ENCODE data around the gene RNF223. TPM values are rescaled to one million over a fixed set of nuclear protein-coding genes. Genes with fewer than 3 reads are reported as not detected.
A peak's percentile ranks its signal among the peaks of the same experiment; 100 is the strongest.

RNF223 gene
- total and polyA plus RNA-seq, 2 of the 13 experiments (the other 11 are each of a cell fraction or from before 2014, with no cell fraction given), result 0.03 TPM; not detected in 1

DNA sequence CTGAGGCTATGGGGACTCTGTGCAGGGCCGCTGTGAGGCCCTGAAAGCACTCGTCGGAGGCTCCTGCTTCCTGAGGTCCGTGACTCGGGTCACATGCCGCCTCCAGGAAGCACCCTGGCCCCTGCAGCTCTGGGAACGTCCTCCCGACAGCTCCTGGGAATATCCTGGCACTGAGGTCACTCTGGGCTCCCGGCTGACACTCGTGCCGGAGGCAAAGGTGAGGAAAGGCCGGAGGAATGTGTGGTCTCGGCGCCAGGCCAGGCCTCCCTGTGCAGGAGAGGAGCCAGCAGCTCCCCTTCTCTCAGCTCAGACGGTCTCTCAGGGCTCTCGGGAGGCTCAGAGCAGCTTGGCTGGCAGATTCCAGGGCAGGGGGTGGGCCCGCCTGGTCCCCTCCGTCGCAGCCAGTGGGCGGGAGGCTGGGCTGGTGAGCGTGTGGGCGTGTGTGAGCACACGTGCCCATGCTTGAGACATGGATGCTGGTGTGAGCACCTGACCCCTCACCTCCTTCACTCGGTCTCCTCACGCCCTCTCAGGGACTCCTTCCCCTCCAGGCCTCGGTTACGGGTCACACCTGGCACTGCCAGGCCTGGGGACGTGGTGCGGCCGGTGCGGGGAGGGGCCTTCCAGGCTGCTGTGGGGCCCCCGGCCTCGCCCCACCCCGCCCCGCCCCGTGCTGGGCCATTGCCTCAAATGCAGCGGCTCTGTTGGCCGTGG, 5.5 kb upstream of the RNF223 start (continued):
- no peak for TF ChIP-seq ZNF337 (CRISPR knock-in tag; IDR thresholded peaks at IDR 0.05; ENCODE audit: borderline replicate concordance, low read depth)
- no peak for TF ChIP-seq ZFAT (CRISPR knock-in tag; conservative IDR thresholded peaks at IDR 0.05)
- no peak for TF ChIP-seq PRMT3 (CRISPR knock-in tag; IDR thresholded peaks at IDR 0.05; ENCODE audit: borderline replicate concordance, low read depth)
- no peak for TF ChIP-seq SIX4 (CRISPR knock-in tag; IDR thresholded peaks at IDR 0.05)
- no peak for TF ChIP-seq MTA3 (CRISPR knock-in tag; IDR thresholded peaks at IDR 0.05)
- no peak for TF ChIP-seq MED13 (CRISPR knock-in tag; IDR thresholded peaks at IDR 0.05)
- TF ChIP-seq, protein P1, sequence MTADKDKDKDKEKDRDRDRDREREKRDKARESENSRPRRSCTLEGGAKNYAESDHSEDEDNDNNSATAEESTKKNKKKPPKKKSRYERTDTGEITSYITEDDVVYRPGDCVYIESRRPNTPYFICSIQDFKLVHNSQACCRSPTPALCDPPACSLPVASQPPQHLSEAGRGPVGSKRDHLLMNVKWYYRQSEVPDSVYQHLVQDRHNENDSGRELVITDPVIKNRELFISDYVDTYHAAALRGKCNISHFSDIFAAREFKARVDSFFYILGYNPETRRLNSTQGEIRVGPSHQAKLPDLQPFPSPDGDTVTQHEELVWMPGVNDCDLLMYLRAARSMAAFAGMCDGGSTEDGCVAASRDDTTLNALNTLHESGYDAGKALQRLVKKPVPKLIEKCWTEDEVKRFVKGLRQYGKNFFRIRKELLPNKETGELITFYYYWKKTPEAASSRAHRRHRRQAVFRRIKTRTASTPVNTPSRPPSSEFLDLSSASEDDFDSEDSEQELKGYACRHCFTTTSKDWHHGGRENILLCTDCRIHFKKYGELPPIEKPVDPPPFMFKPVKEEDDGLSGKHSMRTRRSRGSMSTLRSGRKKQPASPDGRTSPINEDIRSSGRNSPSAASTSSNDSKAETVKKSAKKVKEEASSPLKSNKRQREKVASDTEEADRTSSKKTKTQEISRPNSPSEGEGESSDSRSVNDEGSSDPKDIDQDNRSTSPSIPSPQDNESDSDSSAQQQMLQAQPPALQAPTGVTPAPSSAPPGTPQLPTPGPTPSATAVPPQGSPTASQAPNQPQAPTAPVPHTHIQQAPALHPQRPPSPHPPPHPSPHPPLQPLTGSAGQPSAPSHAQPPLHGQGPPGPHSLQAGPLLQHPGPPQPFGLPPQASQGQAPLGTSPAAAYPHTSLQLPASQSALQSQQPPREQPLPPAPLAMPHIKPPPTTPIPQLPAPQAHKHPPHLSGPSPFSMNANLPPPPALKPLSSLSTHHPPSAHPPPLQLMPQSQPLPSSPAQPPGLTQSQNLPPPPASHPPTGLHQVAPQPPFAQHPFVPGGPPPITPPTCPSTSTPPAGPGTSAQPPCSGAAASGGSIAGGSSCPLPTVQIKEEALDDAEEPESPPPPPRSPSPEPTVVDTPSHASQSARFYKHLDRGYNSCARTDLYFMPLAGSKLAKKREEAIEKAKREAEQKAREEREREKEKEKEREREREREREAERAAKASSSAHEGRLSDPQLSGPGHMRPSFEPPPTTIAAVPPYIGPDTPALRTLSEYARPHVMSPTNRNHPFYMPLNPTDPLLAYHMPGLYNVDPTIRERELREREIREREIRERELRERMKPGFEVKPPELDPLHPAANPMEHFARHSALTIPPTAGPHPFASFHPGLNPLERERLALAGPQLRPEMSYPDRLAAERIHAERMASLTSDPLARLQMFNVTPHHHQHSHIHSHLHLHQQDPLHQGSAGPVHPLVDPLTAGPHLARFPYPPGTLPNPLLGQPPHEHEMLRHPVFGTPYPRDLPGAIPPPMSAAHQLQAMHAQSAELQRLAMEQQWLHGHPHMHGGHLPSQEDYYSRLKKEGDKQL (CRISPR knock-in tag; IDR thresholded peaks at IDR 0.05; ENCODE audit: low read depth), result peak; percentile 21; the same call in 1 of the 2 replicates
- TF ChIP-seq ZNF44 (CRISPR knock-in tag; IDR thresholded peaks at IDR 0.05), result no peak; the same call in 1 of the 2 replicates
- peak; percentile 38; the same call in 1 of the 2 replicates for TF ChIP-seq GZF1 (CRISPR knock-in tag; IDR thresholded peaks at IDR 0.05)
- peak; percentile 79 for TF ChIP-seq ZNF564 (CRISPR knock-in tag; IDR thresholded peaks at IDR 0.05)
- peak; percentile 59 for TF ChIP-seq ZNF788 (CRISPR knock-in tag; IDR thresholded peaks at IDR 0.05; ENCODE audit: borderline replicate concordance)
- TF ChIP-seq NRL (CRISPR knock-in tag; IDR thresholded peaks at IDR 0.05; ENCODE audit: borderline replicate concordance), result peak; percentile 80
- TF ChIP-seq ZNF160 (CRISPR knock-in tag; IDR thresholded peaks at IDR 0.05), result peak; percentile 55; the same call in 1 of the 2 replicates
- peak; percentile 69; the same call in 1 of the 2 replicates for TF ChIP-seq YEATS2 (CRISPR knock-in tag; IDR thresholded peaks at IDR 0.05; ENCODE audit: borderline replicate concordance)
- no peak for TF ChIP-seq ARID2 (CRISPR knock-in tag; IDR thresholded peaks at IDR 0.05; ENCODE audit: borderline replicate concordance)
- no peak for TF ChIP-seq ATF5 (CRISPR knock-in tag; IDR thresholded peaks at IDR 0.05; ENCODE audit: low read depth)
- TF ChIP-seq, protein P2, sequence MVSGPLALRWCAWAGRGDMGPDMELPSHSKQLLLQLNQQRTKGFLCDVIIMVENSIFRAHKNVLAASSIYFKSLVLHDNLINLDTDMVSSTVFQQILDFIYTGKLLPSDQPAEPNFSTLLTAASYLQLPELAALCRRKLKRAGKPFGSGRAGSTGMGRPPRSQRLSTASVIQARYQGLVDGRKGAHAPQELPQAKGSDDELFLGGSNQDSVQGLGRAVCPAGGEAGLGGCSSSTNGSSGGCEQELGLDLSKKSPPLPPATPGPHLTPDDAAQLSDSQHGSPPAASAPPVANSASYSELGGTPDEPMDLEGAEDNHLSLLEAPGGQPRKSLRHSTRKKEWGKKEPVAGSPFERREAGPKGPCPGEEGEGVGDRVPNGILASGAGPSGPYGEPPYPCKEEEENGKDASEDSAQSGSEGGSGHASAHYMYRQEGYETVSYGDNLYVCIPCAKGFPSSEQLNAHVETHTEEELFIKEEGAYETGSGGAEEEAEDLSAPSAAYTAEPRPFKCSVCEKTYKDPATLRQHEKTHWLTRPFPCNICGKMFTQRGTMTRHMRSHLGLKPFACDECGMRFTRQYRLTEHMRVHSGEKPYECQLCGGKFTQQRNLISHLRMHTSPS (CRISPR knock-in tag; IDR thresholded peaks at IDR 0.05; ENCODE audit: low read depth), result peak; percentile 71; the same call in 1 of the 2 replicates
- TF ChIP-seq ZNF572 (CRISPR knock-in tag; IDR thresholded peaks at IDR 0.05), result peak; percentile 78; the same call in 1 of the 2 replicates
- peak; percentile 64; the same call in 1 of the 2 replicates for TF ChIP-seq ERF (CRISPR knock-in tag; IDR thresholded peaks at IDR 0.05)
- peak; percentile 90 for TF ChIP-seq KDM5B (CRISPR knock-in tag; IDR thresholded peaks at IDR 0.05; ENCODE audit: borderline replicate concordance)
- TF ChIP-seq NR2F6 (IDR thresholded peaks at IDR 0.05), result 0 out of 2 replicates have a peak, but pooled peaks have one; percentile 23
- TF ChIP-seq NR2F6 (CRISPR knock-in tag; IDR thresholded peaks at IDR 0.05), result peak; percentile 59
- 0 out of 2 replicates have a peak, but pooled peaks have one; percentile 33 for TF ChIP-seq ZFP82 (CRISPR knock-in tag; IDR thresholded peaks at IDR 0.05; ENCODE audit: borderline replicate concordance)

All from HepG2 (cell line).